K562 (cell line): Measurements from ENCODE around the gene SERTAD3. TPM values are rescaled to one million over a fixed set of nuclear protein-coding genes. Genes with fewer than 3 reads are reported as not detected.
A peak's percentile ranks its signal among the peaks of the same experiment; 100 is the strongest.

Experiments used
- ARID3A ChIP-seq: IDR thresholded peaks from 2 replicates; pipeline ENCODE4 v1.6.1; 2012; ENCODE audit warnings: low read depth, low read length, improper control_type of control experiment, borderline replicate concordance
- ASH1L ChIP-seq: fragments of 450-650 bp; IDR thresholded peaks from 2 replicates; pipeline ENCODE4 v1.6.1; 2018; ENCODE audit warnings: borderline replicate concordance, mild to moderate bottlenecking, low read depth; ENCODE audit not compliant: partially characterized antibody
- ATF7 ChIP-seq: fragments of 450-650 bp; IDR thresholded peaks from 2 replicates; pipeline ENCODE4 v1.7.1; 2014; ENCODE audit warnings: mild to moderate bottlenecking, moderate library complexity
- BCOR ChIP-seq: fragments of 450-650 bp; IDR thresholded peaks from 2 replicates; pipeline ENCODE4 v1.6.1; 2016
- CTCF ChIP-seq, 3 experiments: IDR thresholded peaks in 2 of 3; conservative IDR thresholded peaks in 1 of 3; 2 replicates each; pipeline ENCODE4 v1.5.1; 2011 to 2012; ENCODE audit warnings: low read length in 3 of 3, mild to moderate bottlenecking in 3 of 3, control low read depth in 2 of 3, improper control_type of control experiment in 1 of 3, inconsistent platforms in 1 of 3, low read depth in 1 of 3, mixed read lengths in 1 of 3, moderate library complexity in 1 of 3; ENCODE audit not compliant: insufficient read depth in 2 of 3
- MEIS2 ChIP-seq: fragments of 450-650 bp; IDR thresholded peaks from 2 replicates; pipeline ENCODE4 v1.6.1; 2014; ENCODE audit warnings: mild to moderate bottlenecking; ENCODE audit not compliant: partially characterized antibody
- MITF ChIP-seq: IDR thresholded peaks from 2 replicates; pipeline ENCODE4 v1.6.1; 2014; ENCODE audit warnings: antibody characterized with exemption
- SMAD3 ChIP-seq: fragments of 450-650 bp; formaldehyde crosslinking; conservative IDR thresholded peaks from 2 replicates; pipeline ENCODE4 v1.4.0; 2020; ENCODE audit warnings: mild to moderate bottlenecking
- SMARCA4 ChIP-seq: fragments of 450-650 bp; IDR thresholded peaks from 2 replicates; pipeline ENCODE4 v1.6.1; 2016
- ZBTB40 ChIP-seq, 2 experiments: fragments of 450-650 bp in 1 of 2; sonication (generic) in 1 of 2; formaldehyde crosslinking in 1 of 2; IDR thresholded peaks; 2 replicates each; pipeline versions ENCODE4 v1.7.1 to v1.9.0; 2016 to 2022; ENCODE audit warnings: inconsistent platforms in 1 of 2, mild to moderate bottlenecking in 1 of 2, missing genetic modification reagents in 1 of 2
- ZNF12 ChIP-seq: sonication (generic); formaldehyde crosslinking; IDR thresholded peaks from 2 replicates; pipeline ENCODE4 v1.4.0; 2020; ENCODE audit warnings: mild to moderate bottlenecking, missing genetic modification reagents
- polyA plus RNA-seq, 8 experiments: library from polyadenylated mRNA; depleted of rRNA in 4 of 8; stranded (reverse) in 5 of 8; unstranded in 3 of 8; fragments of >200 nt; fragmentation: Nextera tagmentation in 2 of 8; fragmentation: Illumina TruSeq in 1 of 8; extraction: Ambion mirVana in 2 of 8; extraction: Trizol in 1 of 8; gene quantifications; 2 replicates each; pipeline versions ENCODE4 v1.2.1 to v1.2.3, GENCODE V29; 2011 to 2014; ENCODE audit warnings: inconsistent platforms in 1 of 8, missing spikeins in 1 of 8
- total RNA-seq, 7 experiments: library from RNA; depleted of rRNA in 6 of 7; stranded (reverse); fragments of >200 nt in 6 of 7; fragmentation: Illumina TruSeq in 2 of 7; extraction: Trizol in 2 of 7; gene quantifications; 2 replicates each; pipeline versions ENCODE4 v1.2.1 to v1.2.3, GENCODE V29; 2011 to 2021; ENCODE audit warnings: low replicate concordance in 1 of 7

Gene SERTAD3
- total and polyA plus RNA-seq, 9 of the 15 experiments (the other 6 are each of a cell fraction or from before 2014, with no cell fraction given): 5.4 to 28.9 (median 17.5) TPM

GRCh38 chr19:40443131-40443999 is 770 bp downstream of the SERTAD3 start (continued):
- TF ChIP-seq ZBTB40 (IDR thresholded peaks at IDR 0.05): peak; percentile 68
- no peak for TF ChIP-seq ZBTB40 (CRISPR knock-in tag; IDR thresholded peaks at IDR 0.05)
- peak; percentile 86 for TF ChIP-seq MEIS2
- TF ChIP-seq ATF7: peak; percentile 87
- no peak; the same call in 1 of the 2 replicates for TF ChIP-seq SMARCA4
- peak; percentile 22 for TF ChIP-seq ASH1L
- TF ChIP-seq MITF: 0 out of 2 replicates have a peak, but pooled peaks have one; percentile 15
- TF ChIP-seq CTCF (IDR thresholded peaks at IDR 0.05 in 2 of 3, conservative IDR thresholded peaks at IDR 0.05 in 1 of 3; ENCODE audit: insufficient read depth in 2 of 3, low read depth in 1 of 3, low read length in 3 of 3): no peak
- no peak for TF ChIP-seq ZNF12 (CRISPR knock-in tag)
- TF ChIP-seq ARID3A: no peak
- TF ChIP-seq BCOR: 0 out of 2 replicates have a peak, but pooled peaks have one; percentile 31
- peak; percentile 22; the same call in 1 of the 2 replicates for TF ChIP-seq SMAD3 (CRISPR knock-in tag)
